AG09309 (cell line): Measurements from ENCODE around the gene ELMO1.

Experiments used
- DNase-seq: peaks from one replicate; pipeline ENCODE4 v3.0.0-alpha.2; 2010; ENCODE audit warnings: low read depth
- H3K4me3 ChIP-seq: 2 replicates; pipeline ENCODE4 v1.5.1; 2011; ENCODE audit warnings: mild to moderate bottlenecking, low read depth, low read length, moderate library complexity; ENCODE audit not compliant: control insufficient read depth
- TF ChIP-seq, protein P1 (sequence below): IDR thresholded peaks from 2 replicates; pipeline ENCODE4 v1.5.1; 2011; ENCODE audit warnings: mild to moderate bottlenecking, low read depth, low read length, inconsistent platforms; ENCODE audit not compliant: insufficient read depth, control insufficient read depth; ENCODE audit errors: missing control alignments

The ELMO1 gene

DNA sequence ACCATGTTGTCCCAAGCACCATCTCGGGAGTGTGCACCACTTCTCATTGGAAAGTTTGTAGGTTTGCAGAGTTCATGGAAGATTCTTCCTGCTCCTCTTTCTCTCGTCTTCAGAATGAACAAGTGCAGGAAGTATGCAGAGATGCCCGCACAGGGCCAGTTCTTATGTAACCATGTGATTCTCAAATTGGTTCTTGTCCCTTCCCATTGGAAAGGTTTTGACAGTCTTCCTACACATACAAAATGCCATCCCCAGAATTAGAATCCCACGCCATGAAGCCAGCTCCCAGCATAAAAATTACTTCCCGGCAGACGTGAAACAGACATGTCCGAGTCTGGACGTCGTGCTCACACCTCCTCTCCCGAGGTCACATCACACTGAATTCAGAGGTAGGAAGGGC lies 251.6 kb downstream of the ELMO1 start:
- H3K4me3 ChIP-seq: no peak overlapping the region
- TF ChIP-seq, protein P1, sequence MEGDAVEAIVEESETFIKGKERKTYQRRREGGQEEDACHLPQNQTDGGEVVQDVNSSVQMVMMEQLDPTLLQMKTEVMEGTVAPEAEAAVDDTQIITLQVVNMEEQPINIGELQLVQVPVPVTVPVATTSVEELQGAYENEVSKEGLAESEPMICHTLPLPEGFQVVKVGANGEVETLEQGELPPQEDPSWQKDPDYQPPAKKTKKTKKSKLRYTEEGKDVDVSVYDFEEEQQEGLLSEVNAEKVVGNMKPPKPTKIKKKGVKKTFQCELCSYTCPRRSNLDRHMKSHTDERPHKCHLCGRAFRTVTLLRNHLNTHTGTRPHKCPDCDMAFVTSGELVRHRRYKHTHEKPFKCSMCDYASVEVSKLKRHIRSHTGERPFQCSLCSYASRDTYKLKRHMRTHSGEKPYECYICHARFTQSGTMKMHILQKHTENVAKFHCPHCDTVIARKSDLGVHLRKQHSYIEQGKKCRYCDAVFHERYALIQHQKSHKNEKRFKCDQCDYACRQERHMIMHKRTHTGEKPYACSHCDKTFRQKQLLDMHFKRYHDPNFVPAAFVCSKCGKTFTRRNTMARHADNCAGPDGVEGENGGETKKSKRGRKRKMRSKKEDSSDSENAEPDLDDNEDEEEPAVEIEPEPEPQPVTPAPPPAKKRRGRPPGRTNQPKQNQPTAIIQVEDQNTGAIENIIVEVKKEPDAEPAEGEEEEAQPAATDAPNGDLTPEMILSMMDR: no peak
- no peak for DNase-seq

DNA sequence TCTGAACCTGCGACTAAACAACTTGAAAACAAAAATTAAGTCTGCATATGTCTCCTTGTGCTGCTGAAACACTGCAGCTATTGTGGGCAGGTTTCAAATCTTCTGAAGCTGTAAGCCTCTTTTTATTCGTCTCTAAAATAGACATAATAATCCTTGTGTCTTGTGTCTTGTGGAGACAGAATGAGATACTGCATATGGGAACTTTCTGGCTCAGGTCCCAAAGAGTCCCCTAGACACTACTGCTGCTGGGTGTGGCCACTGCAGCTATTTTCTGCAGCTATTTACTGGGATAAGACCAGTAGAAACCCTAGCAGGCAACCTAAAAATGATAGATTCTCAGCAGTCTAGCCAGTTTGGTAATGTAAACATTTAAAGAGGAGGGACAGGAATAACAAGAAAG lies 252.0 kb downstream of the ELMO1 start:
- TF ChIP-seq, protein P1: no peak
- H3K4me3 ChIP-seq: no peak overlapping the region
- DNase-seq: no peak

DNA sequence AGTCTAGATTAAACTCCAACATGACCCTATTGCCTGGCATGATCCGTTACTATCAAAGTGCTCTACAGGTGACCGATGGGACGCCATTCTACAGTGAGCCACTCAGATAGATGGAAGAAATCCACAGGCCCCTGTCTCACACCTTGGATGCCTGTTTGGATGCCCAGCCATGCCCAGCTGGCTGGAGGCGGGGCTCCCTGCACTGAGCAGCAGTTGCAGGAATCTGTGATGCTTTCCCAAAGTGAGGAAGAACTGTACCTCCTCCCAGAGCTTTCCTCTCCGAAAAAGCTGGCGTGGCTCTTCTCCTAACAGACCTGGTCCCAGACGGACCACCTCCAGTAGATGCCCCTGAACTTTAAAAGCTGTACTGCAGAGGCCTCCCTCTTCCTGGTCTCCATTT lies 253.3 kb downstream of the ELMO1 start:
- DNase-seq: no peak
- H3K4me3 ChIP-seq: no peak overlapping the region
- TF ChIP-seq, protein P1: no peak

DNA sequence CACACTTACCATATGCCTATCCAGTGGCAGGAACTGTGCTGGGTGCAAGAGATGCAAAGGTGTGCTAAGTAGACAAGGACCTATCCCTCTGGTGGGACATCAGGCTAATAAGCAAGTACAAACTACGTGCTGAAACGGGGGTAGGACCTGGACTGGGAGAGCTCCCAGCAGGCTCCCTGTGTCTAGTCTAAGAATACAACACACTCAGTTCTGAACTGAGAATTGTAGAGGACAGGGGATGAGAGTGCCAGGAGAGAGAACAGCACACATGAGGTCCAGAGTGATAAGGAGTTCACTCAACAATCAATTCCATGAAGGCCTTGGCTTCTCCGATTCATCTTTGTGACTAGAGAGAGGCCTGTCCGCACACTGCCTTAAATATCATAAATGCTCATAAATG lies 253.7 kb downstream of the ELMO1 start:
- no peak overlapping the region for H3K4me3 ChIP-seq
- DNase-seq: no peak
- TF ChIP-seq, protein P1: no peak

DNA sequence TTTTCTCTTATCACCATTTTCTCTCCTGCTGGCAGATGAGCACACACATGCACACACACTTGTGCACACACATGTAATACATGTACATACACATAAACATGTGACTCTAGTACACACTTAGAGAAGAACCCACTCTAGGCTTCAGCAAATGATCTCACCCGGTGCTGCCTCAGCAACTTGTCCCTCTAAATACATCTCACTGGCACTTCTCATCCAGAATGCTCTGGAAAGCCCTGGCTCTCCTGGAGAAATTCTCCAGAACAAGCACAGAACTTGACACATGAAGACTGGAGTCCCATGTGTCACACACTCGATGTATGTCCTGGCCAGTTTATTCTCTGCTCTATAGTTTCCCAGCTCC lies 254.9 kb downstream of the ELMO1 start:
- no peak for DNase-seq
- TF ChIP-seq, protein P1: no peak
- no peak overlapping the region for H3K4me3 ChIP-seq

DNA sequence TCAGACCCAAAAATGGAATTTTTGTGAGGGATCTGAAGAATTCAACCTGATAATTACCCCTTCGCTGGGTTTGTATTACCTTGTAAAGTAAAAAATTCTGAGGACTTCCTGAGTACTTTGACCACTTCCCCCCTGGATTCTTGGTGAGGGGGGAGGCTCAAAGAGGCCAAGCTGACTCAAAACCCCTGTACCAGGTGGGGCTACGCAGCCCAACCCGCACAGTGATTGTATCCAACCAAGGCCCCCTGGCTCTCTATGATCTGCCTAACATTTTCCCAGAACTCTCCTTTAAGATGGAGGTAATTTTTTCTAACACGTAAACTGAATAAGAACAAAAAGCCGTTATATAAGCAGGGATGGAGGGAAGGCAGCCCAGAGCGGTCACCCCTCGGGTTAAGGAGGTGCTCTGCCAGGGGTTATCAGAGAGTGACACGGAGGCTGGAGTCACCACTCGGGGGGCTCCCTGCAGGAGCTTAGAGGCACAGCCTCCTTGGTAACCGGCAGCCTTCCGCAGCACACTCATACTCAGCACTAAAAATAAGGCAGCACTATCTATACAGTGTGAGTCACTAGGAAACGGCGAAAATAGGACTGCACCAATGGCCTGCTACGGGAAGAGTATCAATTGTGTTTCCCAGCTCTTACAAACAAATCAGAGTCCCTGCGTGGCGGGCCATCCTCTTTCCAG lies 255.4 kb downstream of the ELMO1 start:
- DNase-seq: no peak
- TF ChIP-seq, protein P1: no peak
- H3K4me3 ChIP-seq: no peak overlapping the region

DNA sequence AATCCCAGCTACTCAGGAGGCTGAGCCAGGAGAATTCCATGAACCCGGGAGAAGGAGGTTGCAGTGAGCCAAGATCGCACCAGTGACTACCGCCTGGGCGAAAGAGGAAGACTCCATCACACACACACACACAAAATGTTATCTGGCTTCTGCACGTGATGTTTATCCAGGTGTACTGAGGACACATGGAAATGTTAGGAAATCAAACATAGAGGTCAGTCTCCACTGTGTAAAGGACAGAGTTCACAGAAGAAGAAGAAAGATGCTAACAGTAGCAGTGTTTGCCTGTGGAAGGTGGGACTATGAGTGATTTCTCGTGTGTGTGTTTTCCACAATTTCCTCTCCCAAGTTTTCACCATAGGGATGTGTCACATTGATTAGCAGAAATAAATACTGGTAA lies 256.9 kb downstream of the ELMO1 start:
- TF ChIP-seq, protein P1: no peak
- H3K4me3 ChIP-seq: no peak overlapping the region
- no peak for DNase-seq
